G401 (cell line): ENCODE data around the gene OR7C1. TPM values are rescaled to one million over a fixed set of nuclear protein-coding genes. Genes with fewer than 3 reads are reported as not detected.
"Not testable (repeated sequence)": the region's sequence is repeated elsewhere in the genome, so short reads cannot be mapped to it uniquely, and the experiment has no call there.

ENCODE experiments used
- DNase-seq: peaks from one replicate; pipeline ENCODE4 v3.0.0-alpha.2; 2015; ENCODE audit warnings: low spot score
- in situ Hi-C: cut with HindIII; loops from 2 replicates; pipeline ENCODE4 v1.10.0; 2016; ENCODE audit warnings: low sequenced_read_pairs, mixed read lengths
- total RNA-seq: library from RNA; depleted of rRNA; stranded (reverse); fragments of >200 nt; shearing (Covaris generic); gene quantifications from 2 replicates; pipeline ENCODE4 v1.2.3, GENCODE V29; 2014

Gene OR7C1
- total RNA-seq, 1 experiment from 2014 or later: not detected

DNA sequence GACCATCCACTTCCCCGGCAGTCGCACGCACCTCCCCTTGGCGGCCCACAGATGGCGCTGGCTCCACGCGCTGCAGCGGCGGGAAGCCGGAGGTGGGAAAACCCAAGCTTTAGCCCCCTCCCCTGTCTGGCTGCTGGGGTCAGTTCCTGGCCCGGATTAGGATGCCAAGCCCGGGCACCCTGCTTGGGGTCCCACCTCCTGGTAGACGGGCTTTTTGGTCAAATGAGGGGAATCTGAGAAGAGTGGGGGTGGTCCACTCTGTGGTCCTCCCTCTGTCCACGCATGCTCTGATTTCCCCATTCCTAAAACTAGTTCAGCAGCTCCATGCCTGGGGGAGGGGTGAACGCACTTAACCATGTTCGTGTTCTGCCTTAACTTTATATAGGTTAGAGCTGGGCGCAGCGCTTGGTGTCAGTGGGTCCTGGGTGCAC is 48.5 kb downstream of the OR7C1 start:
- in situ Hi-C loops: no loop called here
- DNase-seq: no peak

DNA sequence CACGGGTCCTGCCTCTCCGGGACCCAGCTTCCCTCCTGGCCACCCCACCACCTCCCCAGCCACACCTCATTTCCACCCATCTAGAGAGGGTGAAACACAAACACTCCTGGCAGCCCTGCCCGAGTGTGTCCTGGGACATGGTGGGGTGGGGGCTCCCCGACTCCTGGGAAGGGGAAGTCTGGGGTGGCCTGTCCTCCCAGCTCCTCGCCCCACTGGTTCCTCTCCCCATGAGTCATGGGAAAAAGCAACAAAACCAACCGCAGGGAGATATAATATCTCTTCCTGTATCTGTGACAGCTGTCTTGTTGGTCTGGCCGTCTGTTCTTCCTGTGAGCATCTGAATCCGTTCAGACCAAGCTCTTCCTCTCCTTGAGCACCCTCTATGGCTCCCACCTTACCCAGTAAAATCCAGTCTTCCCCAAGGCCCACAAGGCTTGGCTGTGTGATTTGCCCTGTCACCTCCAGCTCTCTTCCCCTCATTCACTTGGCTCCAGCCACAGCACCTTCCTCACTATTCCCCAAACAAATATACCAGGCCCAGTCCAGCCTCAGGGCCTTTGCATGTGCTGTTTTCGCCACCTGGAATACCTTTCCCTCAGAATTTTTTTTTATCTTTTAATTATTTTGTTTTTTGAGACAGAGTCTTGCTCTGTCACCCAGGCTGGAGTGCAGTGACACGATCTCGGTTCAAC is 49.7 kb downstream of the OR7C1 start:
- DNase-seq: peak; percentile 1
- in situ Hi-C loops: not testable (repeated sequence)

DNA sequence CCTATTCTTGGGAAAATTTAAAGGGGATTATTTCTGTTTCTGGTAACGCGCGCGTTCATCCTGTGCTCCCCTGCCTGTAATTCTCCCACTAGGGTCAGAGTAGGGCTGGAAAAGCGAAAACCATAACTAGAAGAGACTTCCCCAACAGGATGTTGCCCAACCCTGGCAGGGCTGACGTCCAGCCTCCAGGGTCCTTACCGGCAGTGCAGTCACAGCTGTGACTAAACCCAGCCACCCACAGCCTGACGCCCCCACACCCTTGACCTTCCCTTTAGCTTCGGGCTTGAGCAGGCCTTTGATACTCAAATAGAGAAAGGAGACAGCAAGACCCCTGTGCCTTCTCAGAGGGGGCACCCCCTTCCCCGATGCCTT is 50.3 kb downstream of the OR7C1 start:
- DNase-seq, in situ Hi-C loops: not testable (repeated sequence)

DNA sequence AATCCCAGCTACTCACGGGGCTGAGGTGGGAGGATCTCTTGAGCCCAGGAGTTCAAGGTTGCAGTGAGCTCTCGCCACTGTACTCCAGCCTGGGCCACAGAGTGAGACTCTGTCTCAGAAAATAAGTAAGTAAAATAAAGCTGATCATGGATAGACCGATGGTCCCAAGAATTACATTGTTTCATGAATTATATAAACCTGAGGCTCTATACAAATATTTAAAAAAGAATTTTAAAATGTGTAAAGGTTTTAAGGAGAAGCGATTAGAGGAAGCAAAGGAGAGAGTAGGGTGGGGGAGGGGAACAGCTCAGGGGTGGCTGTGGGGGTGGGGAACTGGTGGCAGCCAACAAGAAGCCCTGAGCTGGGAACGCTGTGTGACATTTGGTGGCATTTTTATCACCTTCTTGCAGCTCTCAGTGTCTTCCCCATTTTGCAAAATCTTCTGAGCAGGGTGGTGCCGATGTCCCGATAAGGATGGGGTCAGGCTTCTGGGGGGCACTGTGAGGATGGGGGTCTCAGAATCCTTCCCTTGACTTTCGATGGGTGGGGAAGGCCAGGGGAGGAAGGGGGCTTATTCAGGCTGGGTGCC is 51.5 kb downstream of the OR7C1 start:
- in situ Hi-C loops, DNase-seq: not testable (repeated sequence)

DNA sequence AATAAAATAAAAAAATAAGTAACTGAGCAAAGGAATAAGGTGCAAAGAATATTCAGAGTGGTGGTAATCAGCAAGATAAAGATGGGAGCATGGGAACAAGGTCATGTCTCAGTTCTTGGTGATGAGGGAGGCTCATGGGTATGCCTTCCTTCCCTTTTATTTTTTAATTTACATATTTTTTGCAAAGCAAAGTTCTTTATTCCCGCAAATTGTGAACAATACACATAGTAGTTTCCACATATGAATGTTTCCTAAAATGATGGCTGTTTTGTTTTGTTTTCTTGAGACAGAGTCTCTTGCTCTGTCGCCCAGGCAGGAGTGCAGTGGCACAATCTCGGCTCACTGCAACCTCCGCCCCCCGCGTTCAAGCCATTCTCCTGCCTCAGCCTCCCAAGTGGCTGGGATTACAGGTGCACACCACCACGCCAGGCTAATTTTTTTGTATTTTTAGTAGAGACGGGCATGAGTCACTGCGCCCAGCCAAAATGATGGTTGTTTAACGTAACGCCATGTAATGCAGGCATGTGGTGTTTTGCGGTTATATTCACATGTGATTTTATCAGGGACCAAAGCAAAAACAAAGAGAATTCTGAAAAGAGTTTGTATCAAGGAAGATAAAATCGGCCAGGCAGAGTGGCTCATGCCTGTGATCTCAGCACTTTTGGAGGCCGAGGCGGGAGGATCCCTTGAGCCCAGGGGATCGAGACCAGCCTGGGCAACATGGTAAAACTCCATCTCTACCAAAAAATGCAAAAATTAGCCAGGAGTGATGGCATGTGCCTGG is 52.2 kb downstream of the OR7C1 start:
- in situ Hi-C loops: no loop called here
- no peak for DNase-seq

DNA sequence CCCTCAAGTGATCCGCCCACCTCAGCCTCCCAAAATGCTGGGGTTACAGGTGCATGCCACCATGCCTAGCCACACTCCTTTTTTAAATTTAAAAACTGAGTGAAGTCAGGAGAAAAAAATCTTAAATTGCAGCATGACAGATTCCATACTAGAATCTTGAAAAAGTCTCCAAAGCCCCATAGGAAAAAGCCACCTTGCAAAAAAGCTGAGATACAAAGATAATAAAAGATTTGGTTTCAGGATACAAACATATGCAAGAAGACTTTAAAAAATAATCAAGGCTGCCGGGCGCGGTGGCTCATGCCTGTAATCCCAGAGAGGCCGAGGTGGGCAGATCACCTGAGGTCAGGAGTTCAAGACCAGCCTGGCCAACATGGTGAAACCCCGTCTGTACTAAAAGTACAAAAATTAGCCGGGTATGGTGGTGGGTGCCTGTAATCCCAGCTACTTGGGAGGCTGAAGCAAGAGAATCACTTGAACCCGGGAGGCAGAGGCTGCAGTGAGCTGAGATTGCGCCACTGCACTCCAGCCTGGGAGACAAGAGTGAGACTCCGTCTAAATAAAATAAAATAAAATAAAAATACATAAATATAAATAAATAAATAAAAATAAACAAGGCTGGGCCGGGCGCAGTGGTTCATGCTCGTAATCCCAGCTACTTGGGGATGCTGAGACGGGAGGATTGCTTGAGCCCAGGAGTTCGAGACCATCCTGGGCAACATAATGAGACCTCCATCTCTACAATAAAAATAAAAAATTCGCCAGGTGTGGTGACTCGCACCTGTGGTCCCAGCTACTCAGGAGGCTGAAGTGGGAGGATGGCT is 53.1 kb downstream of the OR7C1 start:
- in situ Hi-C loops, DNase-seq: not testable (repeated sequence)

DNA sequence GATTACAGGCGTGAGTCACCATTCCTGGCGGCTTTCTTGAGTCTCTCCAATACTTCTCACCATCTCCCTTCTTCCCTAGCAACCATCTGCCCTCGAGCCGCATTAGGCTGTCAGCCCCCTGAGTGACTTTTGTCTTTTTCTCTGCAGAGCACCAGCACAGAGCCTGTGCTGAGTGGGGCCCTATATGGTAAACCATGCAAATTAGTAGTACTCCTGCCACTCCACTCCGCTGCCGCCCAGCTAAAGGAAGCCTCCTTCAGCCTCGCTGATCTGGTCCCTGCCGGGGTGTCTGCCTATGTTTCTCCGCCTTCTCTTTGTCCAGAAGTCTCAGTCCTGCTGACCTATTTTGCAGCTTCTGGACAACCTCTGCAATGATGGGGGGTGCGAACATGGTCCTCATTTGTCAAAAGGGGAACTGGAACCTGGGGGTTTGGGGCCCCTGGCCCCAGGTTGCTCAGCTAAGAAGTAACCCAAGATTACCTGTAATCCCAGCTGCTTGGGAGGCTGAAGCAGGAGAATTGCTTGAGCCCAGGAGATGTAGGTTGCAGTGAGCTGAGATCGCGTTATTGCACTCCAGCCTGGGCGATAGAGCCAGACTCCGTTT is 54.3 kb downstream of the OR7C1 start:
- in situ Hi-C loops, DNase-seq: not testable (repeated sequence)

DNA sequence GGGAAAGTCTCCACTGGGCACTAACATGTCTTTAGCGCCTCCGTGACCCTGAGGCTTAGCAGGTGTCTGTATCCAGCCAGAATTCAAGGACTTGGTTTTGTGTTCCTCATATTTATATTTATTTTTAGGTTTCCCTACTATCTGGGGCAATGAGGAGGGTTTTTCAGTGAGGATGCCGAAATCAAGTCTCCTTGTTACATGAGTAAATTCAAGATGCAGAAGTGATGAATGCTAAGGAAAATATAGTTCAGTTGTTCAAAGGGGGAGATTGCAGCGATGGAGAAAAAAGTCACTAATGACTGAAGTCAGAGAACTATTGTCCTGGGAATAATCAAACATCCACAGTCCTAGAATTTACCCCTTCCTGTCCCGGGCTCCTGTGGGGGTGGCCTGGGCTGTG is 55.8 kb downstream of the OR7C1 start:
- in situ Hi-C loops: no loop called here
- DNase-seq: no peak

DNA sequence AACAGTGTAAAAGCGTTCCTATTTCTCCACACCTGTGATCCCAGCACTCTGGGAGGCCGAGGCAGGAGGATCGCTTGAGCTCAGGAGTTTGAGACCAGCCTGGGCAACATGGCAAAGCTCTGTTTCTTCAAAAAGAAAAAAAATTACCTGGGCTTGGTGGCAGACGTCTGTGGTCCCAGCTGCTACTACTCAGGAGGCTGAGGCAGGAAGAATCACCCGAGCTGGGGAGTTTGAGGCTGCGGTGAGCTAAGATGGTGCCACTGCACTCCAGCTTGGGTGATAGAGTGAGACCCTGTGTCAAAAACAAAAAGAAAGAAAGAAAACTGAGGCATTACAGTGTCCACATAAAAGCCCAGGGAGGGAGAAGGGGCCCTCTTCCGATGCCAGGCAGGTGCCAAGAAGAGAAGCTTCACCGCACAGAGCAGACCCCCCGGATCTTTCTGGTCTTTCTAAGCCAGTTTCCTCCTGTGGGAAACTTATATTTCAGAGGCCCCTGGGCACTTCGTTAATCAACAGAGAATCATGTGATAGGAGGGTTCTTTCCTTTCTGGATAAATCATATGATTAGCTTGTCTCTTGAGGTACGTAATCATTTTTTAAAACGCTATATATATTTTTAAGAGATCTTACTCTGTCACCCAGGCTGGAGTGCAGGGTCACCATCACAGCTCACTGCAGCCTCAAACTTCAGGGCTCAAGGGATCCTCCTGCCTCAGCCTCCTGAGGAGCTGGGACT is 56.7 kb downstream of the OR7C1 start, which contains the start of gene ADGRE2:
TSS of gene ADGRE2 (minus strand) at position 451 of the 736 bp plus-strand sequence. CDS start 1,804 bp downstream, outside the sequence.
- in situ Hi-C loops, DNase-seq: not testable (repeated sequence)

DNA sequence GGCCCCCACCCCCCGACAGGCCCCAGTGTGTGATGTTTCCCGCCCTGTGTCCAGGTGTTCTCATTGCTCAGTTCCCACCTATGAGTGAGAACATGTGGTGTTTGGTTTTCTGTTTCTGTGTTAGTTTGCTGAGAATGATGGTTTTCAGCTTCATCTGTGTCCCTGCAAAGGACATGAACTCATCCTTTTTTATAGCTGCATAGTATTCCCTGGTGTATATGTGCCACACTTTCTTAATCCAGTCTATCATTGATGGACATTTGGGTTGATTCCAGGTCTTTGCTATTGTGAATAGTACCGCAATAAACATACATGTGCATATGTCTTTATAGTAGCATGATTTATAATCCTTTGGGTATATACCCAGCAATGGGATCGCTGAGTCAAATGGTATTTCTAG is 57.3 kb downstream of the OR7C1 start:
- in situ Hi-C loops, DNase-seq: not testable (repeated sequence)

DNA sequence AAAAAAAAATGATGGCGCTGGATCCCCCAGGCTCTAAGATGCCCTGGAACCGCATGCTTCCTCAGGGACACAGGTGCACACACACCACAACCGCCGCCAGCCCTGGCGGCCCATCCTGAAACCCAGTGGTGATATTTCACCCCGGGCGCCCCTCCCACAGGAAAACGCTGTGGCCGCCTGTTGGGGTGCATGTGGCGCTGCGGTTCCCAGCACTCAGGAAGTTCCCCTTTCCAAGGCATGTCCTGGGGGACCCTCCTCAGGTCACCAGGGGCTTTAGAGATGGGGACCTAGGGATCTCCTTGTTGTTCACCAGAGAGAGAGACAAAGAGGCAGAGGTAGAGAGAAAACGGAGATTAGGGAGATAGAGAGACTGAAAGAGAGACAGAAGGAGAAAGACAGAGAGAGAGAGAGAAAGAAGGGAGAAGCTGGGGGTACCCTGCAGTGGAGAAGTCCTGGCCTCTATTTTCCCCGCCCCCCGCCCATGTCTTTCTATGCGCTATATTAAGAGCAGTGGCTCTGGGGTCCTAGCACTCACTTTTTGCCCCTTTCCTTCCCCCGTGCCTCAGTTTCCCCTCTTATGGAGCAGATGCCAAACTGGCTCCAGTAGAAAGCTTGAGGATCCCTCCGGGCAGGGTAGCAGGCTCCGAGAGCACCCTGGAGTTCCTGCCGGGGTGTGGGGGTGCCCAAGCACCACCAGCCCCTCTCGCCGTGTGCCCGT is 59.0 kb downstream of the OR7C1 start:
- no peak for DNase-seq

DNA sequence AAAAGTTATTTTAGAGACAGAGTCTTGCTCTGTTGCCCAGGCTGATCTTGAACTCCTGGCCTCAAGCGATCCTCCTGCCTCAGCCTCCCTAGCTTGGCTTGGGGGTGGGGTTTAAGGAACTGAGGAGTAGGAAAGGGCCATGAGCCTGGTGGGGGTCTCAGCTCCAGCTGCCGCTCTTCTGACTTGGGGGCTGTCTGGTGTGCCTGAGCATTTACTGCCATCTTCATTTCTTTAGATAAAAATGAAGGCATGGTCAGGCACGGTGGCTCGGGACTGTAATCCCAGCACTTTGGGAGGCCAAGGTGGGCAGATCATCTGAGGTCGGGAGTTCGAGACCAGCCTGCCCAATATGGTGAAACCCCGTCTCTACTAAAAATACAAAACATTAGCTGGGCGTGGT is 59.7 kb downstream of the OR7C1 start:
- DNase-seq, in situ Hi-C loops: not testable (repeated sequence)

More for the DNA sequence above, 59.0 kb downstream of the OR7C1 start:
- in situ Hi-C loops: no loop called here

DNA sequence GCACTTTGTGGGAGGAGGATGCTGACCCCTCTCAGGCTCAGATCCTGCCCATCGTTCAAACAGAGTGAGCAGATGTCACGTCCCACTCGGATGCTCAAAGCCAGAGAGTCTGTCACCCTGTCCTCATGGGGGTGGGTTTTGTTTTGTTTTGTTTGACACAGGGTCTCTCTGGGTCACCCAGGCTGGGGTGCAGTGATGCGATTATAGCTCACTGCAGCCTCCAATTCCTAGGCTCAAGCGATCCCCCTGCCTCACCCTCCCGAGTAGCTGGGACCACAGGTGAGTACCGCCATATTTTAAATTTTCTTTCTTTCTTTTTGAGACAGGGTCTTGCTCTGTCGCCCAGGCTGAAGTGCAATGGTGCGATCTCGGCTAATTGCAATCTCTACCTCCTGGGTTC is 60.6 kb downstream of the OR7C1 start:
- no peak for DNase-seq
- in situ Hi-C loops: no loop called here

DNA sequence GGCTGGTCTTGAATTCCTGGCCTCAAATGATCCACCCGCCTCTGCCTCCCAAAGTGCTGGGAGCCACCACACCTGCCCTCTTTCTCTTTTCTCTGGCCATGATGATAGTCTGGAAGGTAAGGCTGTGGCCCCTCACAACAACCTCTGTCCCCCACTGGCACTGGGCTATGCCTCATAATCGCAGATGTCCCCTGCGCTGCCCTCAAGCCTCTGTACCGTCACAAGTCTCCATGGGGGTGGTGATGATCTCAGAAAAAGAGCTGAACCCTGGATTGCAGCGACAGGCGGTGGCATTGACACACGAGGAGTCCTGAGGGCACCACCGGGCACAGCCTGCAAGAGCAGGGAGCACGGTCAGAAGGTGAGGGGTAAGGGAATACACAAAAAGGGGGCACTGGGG is 61.3 kb downstream of the OR7C1 start:
- DNase-seq, in situ Hi-C loops: not testable (repeated sequence)

DNA sequence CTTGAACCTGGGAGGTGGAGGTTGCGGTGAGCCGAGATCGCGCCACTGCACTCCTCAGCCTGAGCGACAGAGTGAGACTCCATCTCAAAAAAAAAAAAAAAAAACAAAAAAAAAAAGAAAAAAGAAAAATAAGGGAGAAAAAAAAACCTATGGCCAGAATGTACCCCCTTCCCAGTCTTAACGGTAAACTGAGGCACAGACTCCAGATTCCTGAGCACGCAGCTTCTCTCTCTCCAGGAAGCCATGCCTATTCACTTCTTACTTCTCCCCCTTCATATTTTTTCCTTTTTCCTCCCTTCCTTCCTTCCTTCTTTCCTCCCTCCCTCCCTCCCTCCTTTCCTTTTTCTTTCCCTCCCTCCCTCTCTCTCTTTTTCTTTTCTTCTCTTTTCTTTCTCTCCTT is 62.0 kb downstream of the OR7C1 start:
- DNase-seq: no peak
- in situ Hi-C loops: no loop called here

DNA sequence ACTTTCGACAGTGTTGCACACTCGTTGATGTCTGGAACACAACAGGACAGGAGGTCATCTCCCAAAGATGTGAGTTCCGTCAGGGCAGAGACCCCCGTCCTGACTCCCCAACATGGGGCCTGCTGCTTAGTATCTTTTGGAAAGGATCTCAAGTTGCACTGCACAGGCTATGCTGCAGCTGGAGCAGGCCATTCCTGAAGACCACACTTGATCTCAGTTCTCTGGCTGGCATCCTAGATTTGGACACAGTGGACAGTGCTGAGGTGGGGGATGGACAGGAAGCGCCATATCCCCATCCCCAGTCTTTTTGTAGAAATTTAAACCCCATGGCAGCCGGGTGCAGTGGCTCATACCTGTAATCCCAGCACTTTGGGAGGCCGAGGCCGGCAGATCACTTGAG is 62.5 kb downstream of the OR7C1 start:
- in situ Hi-C loops: no loop called here
- DNase-seq: no peak

DNA sequence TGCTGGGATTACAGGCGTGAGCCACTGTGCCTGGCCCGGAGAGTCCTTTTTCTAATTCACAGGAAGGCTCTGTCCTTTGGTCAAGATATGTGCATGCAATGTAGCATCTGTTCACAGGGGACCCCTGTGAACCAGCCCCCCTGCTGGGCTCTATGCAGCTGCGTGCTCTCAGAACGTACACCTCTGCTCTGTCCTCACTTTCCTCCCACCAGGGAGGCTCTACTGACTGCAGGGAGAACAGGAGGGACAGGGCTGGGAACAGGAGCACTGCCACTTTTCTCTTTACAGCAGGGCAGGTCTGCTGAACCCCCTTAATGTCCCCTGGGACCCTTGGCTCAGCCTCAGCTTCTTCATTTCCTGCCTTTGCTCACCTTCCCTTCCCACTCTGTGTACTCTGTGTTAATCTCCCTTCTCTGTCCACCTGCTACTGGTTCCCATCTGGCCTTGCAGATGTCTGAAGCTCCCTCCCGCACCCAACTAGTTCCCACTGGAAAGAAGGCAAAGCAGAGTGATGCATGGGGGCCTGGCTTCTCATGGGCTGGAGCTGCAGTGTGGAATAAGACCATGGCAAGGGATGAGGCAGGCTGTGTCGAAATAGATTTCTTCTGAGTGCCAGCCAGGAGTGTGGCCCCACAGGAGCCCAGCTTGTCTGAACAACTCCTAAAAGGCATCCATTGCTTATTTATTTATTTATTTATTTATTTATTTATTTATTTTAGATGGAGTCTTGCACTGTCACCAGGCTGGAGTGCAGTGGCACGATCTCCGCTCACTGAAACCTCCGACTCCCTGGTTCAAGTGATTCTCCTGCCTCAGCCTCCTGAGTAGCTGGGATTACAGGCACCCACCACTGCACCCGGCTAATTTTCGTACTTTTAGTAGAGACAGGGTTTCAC is 63.8 kb downstream of the OR7C1 start:
- in situ Hi-C loops: no loop called here
- no peak for DNase-seq
